Left cardiac atrium (tissue), 4 donors: Measurements from ENCODE around the gene ARHGAP1. TPM values are rescaled to one million over a fixed set of nuclear protein-coding genes. Genes with fewer than 3 reads are reported as not detected.
"Not testable (repeated sequence)": the region's sequence is repeated elsewhere in the genome, so short reads cannot be mapped to it uniquely, and the experiment has no call there.

ENCODE experiments used
- ATAC-seq, 2 donors: fragments of 200-7000 bp; cut with Tn5 transposase; one replicate each; pipeline ENCODE4 v1.9.1; 2020; ENCODE audit warnings: mild to moderate bottlenecking in 2 of 2, moderate library complexity in 2 of 2
- DNase-seq: peaks from one replicate; pipeline ENCODE4 v3.0.0-alpha.2; 2020
- intact Hi-C, 2 donors: fragments of 100-400 bp; cut with DNase I; formaldehyde crosslinking; loops; one replicate each; pipeline versions ENCODE4 v1.14.1 to v1.15.1; 2022 to 2023
- total RNA-seq, 2 donors: library from RNA; stranded (reverse); fragmentation: NEBNext Ultra II Directional; extraction: Animal tissue kit (Norgen Biotek cat#: 25700); gene quantifications; one replicate each; pipeline ENCODE4 v1.2.1, GENCODE V29; 2021
- donor health status: DM: no; HTN: yes; CAD: no.
- donor health status: DM: no; HTN: yes; CAD: no; lungs with severe emphysema.
- donor health status: DM: yes; HTN: yes; CAD: no.
- donor health status: Dilated cardiomyopathy.

ARHGAP1 gene
- total RNA-seq, 2 donors from 2014 or later: 112 to 144 TPM

DNA sequence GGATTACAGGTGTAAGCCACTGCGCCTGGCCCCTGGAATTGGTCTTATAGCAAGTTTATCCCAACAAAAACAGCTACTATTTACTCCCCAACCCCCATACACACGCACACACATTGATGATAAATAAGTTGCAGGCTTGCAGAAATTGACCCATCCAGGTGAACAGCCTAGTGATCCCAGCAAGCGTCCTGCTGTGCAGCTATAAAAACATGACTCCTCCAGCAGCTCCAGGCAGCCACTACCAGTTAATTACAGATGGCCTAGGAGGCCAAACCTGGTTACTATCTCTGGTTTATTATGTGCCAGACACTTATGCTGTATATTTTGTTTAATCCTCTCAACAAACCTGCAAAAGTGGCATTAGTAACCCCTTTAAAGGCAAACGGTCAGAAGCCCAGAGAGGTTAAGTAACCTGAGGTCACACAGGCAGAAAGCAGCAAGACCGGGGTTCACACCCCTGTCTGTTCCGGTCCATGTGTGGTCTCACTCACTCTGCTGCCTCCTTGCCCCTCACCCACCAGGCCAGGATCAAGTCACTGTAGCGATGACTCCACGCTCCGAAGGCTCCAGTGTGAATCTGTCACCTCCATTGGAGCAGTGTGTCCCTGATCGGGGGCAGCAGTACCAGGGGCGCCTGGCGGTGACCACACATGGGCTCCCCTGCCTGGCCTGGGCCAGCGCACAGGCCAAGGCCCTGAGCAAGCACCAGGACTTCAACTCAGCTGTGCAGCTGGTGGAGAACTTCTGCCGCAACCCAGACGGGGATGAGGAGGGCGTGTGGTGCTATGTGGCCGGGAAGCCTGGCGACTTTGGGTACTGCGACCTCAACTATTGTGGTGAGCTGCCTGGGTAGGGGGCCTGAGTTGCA, 25.2 kb upstream of the ARHGAP1 start:
- intact Hi-C loops: no loop called here
- DNase-seq (no peak), ATAC-seq (no peak)

GRCh38 chr11:46724088-46724487, 23.7 kb upstream of the ARHGAP1 start:
- no peak for ATAC-seq
- intact Hi-C loops: no loop called here
- no peak for DNase-seq

DNA sequence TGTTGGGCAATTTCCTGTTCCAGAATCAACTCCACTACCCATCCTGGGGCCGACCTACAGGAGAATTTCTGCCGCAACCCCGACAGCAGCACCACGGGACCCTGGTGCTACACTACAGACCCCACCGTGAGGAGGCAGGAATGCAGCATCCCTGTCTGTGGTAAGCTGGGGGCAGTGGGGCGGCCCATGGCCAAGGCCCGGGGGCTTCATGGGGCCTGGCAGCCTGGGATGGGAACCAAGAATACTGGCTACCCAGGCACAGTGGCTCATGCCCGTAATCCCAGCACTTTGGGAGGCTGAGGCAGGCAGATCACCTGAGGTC, 22.9 kb upstream of the ARHGAP1 start:
- intact Hi-C loops: no loop called here
- DNase-seq: no peak
- ATAC-seq: no peak

DNA sequence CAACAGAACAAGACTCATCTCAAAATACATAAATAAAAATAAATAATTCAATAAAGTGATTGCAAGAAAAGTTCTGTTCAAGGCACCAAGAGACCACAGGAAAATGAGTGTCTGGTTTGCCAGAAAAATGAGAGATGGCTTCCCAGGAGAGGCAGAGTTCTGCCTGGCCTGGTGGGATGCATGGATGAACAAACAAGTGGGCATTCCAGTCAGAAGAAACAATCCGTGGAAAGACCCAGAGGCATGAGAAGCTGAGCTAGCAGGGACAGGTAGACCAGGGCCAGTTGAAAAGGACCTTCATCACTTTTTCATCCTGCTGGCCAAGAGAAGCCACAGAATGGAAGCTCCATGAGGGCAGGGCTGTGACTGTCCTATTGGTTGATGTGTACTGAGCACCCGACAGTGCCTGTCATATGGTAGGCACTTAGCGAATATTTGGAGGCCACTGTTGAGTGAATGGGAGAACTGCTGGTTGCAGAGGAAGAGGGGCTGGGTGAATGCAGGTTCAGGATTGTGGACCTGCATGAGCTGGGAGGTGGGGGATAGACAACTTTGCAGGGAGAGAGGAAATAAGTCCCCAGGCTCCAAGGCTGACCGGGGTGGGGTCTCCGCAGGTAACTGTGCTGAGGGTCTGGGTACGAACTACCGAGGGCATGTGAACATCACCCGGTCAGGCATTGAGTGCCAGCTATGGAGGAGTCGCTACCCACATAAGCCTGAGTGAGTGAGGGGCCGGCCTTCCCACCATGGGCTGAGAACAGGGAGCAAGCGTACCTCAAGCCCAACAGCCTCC, 22.3 kb upstream of the ARHGAP1 start:
- DNase-seq: no peak
- no peak for ATAC-seq
- intact Hi-C loops: no loop called here

DNA sequence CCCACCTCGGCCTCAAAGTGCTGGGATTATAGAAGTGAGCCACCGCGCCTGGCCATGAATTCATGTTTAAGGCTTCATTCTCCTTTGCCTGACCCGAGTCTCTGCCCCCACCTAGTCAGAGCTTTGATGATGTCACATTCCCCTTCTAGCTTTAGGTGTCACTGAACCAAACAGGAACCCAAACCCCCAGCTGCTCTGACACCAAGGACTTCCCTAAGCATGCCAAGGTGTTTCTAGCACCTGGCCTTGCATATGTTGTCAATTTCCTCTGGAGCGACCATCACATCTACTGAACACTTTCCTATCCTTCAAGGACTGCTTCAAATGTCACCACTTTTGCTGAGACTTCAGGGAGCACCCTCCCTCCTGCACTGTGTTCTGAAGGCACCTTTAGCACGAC, 20.9 kb upstream of the ARHGAP1 start:
- intact Hi-C loops: no loop called here
- DNase-seq (no peak), ATAC-seq (no peak)

- ATAC-seq (no peak), DNase-seq (no peak)
- intact Hi-C loops: no loop called here
These were observed 19.3 kb upstream of the ARHGAP1 start for GRCh38 chr11:46719543-46720218.

DNA sequence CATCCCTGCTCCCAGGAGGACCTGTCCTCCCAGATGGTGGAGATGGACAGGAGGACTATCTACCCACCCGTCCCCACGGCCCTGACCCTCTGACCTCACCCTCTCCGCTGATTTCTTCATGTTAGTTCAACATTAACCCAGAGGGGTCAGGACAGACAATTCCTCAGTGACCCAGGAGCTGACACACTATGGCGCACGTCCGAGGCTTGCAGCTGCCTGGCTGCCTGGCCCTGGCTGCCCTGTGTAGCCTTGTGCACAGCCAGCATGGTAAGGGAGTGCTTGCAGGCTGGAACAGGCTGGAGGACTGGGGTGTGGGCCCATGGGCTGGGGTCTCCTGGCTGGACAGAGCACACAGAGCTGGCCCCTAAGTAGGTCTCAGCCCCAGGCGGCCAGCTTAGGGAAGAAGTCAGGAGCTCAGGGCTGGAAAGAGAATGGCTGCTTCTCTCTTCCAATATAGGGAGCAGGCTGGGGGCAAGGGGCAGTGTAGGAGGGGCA, 18.7 kb upstream of the ARHGAP1 start, which contains the start of gene F2:
TSS of gene F2 (plus strand) at position 166 of the 495 bp plus-strand sequence. CDS start at position 189, 23 bp downstream.
- DNase-seq (no peak), ATAC-seq (no peak)
- intact Hi-C loops: no loop called here

- DNase-seq (no peak), ATAC-seq (peak in 1 of 2 donors; percentile 28)
- intact Hi-C loops: no loop called here
These were observed 18.0 kb upstream of the ARHGAP1 start for GRCh38 chr11:46718155-46719019.

GRCh38 chr11:46717825-46718154, 17.4 kb upstream of the ARHGAP1 start:
- intact Hi-C loops, ATAC-seq: not testable (repeated sequence)

GRCh38 chr11:46712874-46713576, 12.6 kb upstream of the ARHGAP1 start:
- DNase-seq (no peak), ATAC-seq (no peak)
- intact Hi-C loops: no loop called here

More at GRCh38 chr11:46717825-46718154, 17.4 kb upstream of the ARHGAP1 start:
- DNase-seq: not testable (repeated sequence)

DNA sequence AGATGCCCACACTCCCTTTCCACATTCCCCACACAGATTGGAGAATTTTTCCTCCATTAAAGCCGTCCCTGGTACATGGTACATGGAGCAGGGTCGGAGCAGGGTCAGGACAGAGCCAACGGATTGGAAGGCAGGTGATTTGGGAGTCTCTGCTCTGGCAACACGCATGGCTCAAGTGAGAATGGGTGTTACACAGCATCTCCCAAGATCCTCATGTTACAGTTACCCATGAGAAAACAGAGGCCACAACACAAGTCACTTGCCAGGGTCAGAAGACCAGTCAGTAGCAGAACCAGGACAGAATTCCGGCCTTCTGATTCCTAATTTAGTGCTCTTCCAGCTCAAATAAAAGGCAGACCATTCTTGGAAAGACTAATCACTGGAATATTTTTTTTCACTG, 10.9 kb upstream of the ARHGAP1 start:
- DNase-seq (no peak), ATAC-seq (peak; percentile 32 to 42)
- intact Hi-C loops: no loop called here

DNA sequence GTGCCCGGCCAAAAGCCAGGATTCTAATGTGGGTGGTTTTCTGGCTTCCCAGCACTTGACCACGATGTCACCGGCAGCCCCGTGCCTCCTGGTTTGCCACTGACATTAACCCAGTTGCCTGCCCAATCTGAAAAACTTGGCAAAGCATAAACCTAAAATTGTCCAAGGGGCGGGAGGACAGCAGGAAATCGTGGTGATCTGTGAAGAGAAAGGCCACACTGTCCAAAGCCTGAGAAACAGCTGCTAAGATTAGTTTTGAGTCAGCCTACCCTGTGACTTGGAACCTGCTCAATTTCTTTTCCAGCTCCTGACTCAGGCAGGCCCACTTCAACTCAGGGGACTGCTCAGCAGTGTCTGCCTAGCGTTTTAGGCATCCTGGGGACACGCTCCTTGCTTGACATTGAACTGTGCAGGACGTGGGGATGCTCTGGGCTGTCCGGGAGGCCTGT, 10.4 kb upstream of the ARHGAP1 start:
- intact Hi-C loops: no loop called here
- DNase-seq (peak; percentile 66), ATAC-seq (peak; percentile 97)

- intact Hi-C loops, ATAC-seq, DNase-seq: not testable (repeated sequence)
These were observed 8.9 kb upstream of the ARHGAP1 start for GRCh38 chr11:46709351-46709750.

DNA sequence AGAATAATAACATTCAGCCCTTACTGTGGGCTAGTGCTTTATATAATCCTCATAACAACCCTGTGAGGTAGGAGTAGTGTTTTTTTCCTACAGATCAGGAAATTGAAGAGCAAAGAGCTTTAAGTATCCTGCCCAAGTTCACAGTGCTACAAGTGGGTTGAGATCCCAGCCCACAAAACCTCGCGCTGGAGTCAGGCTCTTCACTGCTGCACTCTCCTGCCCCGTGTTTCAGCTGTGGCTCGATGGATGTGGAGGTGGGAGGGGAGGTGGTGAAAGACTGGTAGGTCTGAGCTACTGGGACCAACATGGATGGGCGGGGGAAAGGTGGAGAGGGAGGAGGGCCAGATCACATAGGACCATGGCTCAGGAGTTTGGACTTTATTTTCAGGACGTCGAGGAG, 6.5 kb upstream of the ARHGAP1 start:
- intact Hi-C loops: no loop called here
- DNase-seq (no peak), ATAC-seq (no peak)

- intact Hi-C loops: no loop called here
- DNase-seq (no peak), ATAC-seq (no peak)
These were observed 4.8 kb upstream of the ARHGAP1 start for GRCh38 chr11:46705070-46705688.

GRCh38 chr11:46701078-46701654, 747 bp upstream of the ARHGAP1 start:
- intact Hi-C loops: no loop called here
- ATAC-seq (no peak), DNase-seq (no peak)

GRCh38 chr11:46698597-46698996, 1.8 kb downstream of the ARHGAP1 start:
- ATAC-seq (no peak), DNase-seq (no peak)
- intact Hi-C loops: no loop called here
